ENCODE data around the gene CYB561A3. TPM values are rescaled to one million over a fixed set of nuclear protein-coding genes. Genes with fewer than 3 reads are reported as not detected.

Gene CYB561A3
- total and polyA plus RNA-seq, 2 of the 13 experiments (the other 11 are each of a cell fraction or from before 2014, with no cell fraction given) = 11.4 to 14.9 TPM

DNA sequence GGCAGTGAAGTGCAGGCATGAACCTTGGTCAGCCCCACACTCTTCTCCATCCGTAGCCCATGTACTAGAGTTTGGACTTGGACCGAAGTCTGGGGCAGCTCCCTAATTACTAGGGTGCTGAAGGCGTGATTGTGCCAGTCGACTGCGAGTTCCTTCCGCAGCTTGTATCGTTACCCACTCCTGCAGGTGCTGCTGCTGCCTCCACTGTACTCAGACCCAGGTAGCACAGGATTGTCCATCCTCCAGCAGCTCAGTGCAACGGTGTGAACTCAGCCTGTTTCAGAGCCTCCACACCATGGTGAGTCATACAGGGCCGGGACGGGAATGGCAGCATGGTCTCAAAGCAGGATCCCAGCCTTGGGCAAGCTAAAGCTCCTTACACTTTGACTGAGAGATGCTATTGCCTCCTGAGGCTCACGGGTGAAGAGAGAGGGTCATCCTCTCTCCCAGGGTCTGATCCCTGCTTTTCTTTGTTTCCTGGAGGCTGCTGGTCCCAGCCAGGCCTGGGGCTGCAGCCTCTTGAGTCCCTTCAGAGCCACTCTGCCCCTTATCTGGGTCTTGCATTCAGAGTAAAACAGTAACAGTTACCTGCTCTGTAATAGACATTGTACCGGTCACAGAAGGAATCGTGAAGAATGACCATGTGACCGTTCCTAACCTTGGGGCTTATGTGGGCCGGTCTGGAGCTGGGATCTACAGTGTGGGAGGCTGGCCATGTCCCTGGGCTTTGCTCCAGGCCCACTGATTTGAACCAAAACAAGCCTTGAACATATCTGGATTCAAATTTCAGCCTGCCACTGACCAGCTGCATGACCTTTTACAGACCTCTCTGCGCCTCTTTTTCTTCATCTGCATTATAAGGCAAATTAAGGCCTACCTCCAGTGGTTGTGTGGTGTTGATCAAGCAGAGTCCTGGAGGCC, 27.0 kb downstream of the CYB561A3 start (continued):
- TF ChIP-seq ZNF317 (CRISPR knock-in tag; IDR thresholded peaks at IDR 0.05) (no peak), ZFP37 (CRISPR knock-in tag; IDR thresholded peaks at IDR 0.05; ENCODE audit: borderline replicate concordance) (no peak), SUZ12 (IDR thresholded peaks at IDR 0.05; ENCODE audit: low read depth, low read length) (no peak), SMARCE1 (IDR thresholded peaks at IDR 0.05; ENCODE audit: borderline replicate concordance) (no peak), ZNF331 (CRISPR knock-in tag; IDR thresholded peaks at IDR 0.05) (no peak), SRY (CRISPR knock-in tag; IDR thresholded peaks at IDR 0.05) (peak; percentile 78), TEAD2 (CRISPR knock-in tag; IDR thresholded peaks at IDR 0.05) (no peak), ZNF777 (CRISPR knock-in tag; IDR thresholded peaks at IDR 0.05) (no peak), PHB2 (IDR thresholded peaks at IDR 0.05; ENCODE audit: partially characterized antibody) (no peak), EZH2 (conservative IDR thresholded peaks at IDR 0.05; ENCODE audit: low read depth, low read length) (no peak), MTF1 (CRISPR knock-in tag; IDR thresholded peaks at IDR 0.05) (no peak), TCF7L2 (IDR thresholded peaks at IDR 0.05; ENCODE audit: low read depth, low read length) (no peak), SP140L (CRISPR knock-in tag; IDR thresholded peaks at IDR 0.05; ENCODE audit: borderline replicate concordance) (no peak), NAIF1 (CRISPR knock-in tag; IDR thresholded peaks at IDR 0.05; ENCODE audit: borderline replicate concordance) (peak; percentile 69; the same call in 1 of the 2 replicates), HNRNPH1 (optimal IDR thresholded peaks at IDR 0.05; ENCODE audit: low read depth, low read length) (no peak), FOXA3 (CRISPR knock-in tag; IDR thresholded peaks at IDR 0.05) (peak; percentile 57), TMF1 (CRISPR knock-in tag; IDR thresholded peaks at IDR 0.05; ENCODE audit: low read depth) (no peak), FOSL1 (CRISPR knock-in tag; IDR thresholded peaks at IDR 0.05; ENCODE audit: borderline replicate concordance) (peak; percentile 53; the same call in 1 of the 2 replicates), FOSL2 (CRISPR knock-in tag; IDR thresholded peaks at IDR 0.05) (peak; percentile 95), JUN (CRISPR knock-in tag; IDR thresholded peaks at IDR 0.05) (no peak), ATF7 (IDR thresholded peaks at IDR 0.05) (no peak), ATF7 (CRISPR knock-in tag; IDR thresholded peaks at IDR 0.05) (no peak), ZNF766 (CRISPR knock-in tag; IDR thresholded peaks at IDR 0.05; ENCODE audit: borderline replicate concordance) (no peak)
- TF ChIP-seq, protein P1, sequence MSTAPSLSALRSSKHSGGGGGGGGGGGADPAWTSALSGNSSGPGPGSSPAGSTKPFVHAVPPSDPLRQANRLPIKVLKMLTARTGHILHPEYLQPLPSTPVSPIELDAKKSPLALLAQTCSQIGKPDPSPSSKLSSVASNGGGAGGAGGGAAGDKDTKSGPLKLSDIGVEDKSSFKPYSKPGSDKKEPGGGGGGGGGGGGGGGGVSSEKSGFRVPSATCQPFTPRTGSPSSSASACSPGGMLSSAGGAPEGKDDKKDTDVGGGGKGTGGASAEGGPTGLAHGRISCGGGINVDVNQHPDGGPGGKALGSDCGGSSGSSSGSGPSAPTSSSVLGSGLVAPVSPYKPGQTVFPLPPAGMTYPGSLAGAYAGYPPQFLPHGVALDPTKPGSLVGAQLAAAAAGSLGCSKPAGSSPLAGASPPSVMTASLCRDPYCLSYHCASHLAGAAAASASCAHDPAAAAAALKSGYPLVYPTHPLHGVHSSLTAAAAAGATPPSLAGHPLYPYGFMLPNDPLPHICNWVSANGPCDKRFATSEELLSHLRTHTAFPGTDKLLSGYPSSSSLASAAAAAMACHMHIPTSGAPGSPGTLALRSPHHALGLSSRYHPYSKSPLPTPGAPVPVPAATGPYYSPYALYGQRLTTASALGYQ (CRISPR knock-in tag; IDR thresholded peaks at IDR 0.05) = no peak
- TF ChIP-seq, protein P2, sequence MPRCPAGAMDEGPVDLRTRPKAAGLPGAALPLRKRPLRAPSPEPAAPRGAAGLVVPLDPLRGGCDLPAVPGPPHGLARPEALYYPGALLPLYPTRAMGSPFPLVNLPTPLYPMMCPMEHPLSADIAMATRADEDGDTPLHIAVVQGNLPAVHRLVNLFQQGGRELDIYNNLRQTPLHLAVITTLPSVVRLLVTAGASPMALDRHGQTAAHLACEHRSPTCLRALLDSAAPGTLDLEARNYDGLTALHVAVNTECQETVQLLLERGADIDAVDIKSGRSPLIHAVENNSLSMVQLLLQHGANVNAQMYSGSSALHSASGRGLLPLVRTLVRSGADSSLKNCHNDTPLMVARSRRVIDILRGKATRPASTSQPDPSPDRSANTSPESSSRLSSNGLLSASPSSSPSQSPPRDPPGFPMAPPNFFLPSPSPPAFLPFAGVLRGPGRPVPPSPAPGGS (CRISPR knock-in tag; IDR thresholded peaks at IDR 0.05) = no peak
- TF ChIP-seq, protein P3, sequence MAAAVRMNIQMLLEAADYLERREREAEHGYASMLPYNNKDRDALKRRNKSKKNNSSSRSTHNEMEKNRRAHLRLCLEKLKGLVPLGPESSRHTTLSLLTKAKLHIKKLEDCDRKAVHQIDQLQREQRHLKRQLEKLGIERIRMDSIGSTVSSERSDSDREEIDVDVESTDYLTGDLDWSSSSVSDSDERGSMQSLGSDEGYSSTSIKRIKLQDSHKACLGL (CRISPR knock-in tag; IDR thresholded peaks at IDR 0.05) = no peak
- TF ChIP-seq, protein P4, sequence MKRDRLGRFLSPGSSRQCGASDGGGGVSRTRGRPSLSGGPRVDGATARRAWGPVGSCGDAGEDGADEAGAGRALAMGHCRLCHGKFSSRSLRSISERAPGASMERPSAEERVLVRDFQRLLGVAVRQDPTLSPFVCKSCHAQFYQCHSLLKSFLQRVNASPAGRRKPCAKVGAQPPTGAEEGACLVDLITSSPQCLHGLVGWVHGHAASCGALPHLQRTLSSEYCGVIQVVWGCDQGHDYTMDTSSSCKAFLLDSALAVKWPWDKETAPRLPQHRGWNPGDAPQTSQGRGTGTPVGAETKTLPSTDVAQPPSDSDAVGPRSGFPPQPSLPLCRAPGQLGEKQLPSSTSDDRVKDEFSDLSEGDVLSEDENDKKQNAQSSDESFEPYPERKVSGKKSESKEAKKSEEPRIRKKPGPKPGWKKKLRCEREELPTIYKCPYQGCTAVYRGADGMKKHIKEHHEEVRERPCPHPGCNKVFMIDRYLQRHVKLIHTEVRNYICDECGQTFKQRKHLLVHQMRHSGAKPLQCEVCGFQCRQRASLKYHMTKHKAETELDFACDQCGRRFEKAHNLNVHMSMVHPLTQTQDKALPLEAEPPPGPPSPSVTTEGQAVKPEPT (CRISPR knock-in tag; IDR thresholded peaks at IDR 0.05; ENCODE audit: low read depth) = no peak

All from HepG2 (cell line).